H1 (cell line): Measurements from ENCODE around the gene MMD. TPM values are rescaled to one million over a fixed set of nuclear protein-coding genes. Genes with fewer than 3 reads are reported as not detected.

ENCODE experiments used
- CTCF ChIA-PET: fragments of 300-600 bp; sonication (Branson Sonifier 250); formaldehyde crosslinking; loops from one replicate; lab custom pipeline; 2021; ENCODE audit not compliant: partially characterized antibody; lab: Charles Lee
- POLR2A ChIA-PET: fragments of 300-600 bp; sonication (Branson Sonifier 250); formaldehyde crosslinking; loops from one replicate; lab custom pipeline; 2021; ENCODE audit warnings: inconsistent platforms; ENCODE audit not compliant: partially characterized antibody; lab: Charles Lee
- DNase-seq, 2 experiments: peaks; one replicate each; pipeline versions ENCODE4 v3.0.0 to v3.0.0-alpha.2; 2010 to 2022; ENCODE audit warnings: low spot score in 2 of 2, low read depth in 1 of 2, mixed read lengths in 1 of 2
- FAIRE-seq: peaks from 2 replicates; lab custom pipeline; 2011; peaks lifted over from hg19 to GRCh38; lab: Jason Lieb, UNC
- H2AFZ ChIP-seq: 2 replicates; pipeline ENCODE4 v1.8.1; 2012; ENCODE audit warnings: low read length, inconsistent platforms
- H2AK5ac ChIP-seq: 2 replicates; pipeline ENCODE4 v1.6.1; 2013; ENCODE audit warnings: low read depth, low read length
- H2BK120ac ChIP-seq: replicated peaks from 2 replicates; pipeline ENCODE3; 2013; ENCODE audit warnings: low read depth, low read length, inconsistent platforms
- H2BK12ac ChIP-seq: 2 replicates; pipeline ENCODE4 v1.6.1; 2013; ENCODE audit warnings: low read depth, low read length
- H2BK15ac ChIP-seq: 2 replicates; pipeline ENCODE4 v1.6.1; 2013; ENCODE audit warnings: low read length
- H2BK20ac ChIP-seq: 2 replicates; pipeline ENCODE4 v1.6.1; 2013; ENCODE audit warnings: low read length
- H2BK5ac ChIP-seq: 2 replicates; pipeline ENCODE4 v1.6.1; 2013; ENCODE audit warnings: low read depth, low read length
- H3K14ac ChIP-seq: 2 replicates; pipeline ENCODE4 v1.6.1; 2013; ENCODE audit warnings: inconsistent platforms; ENCODE audit not compliant: insufficient read length
- H3K18ac ChIP-seq: 2 replicates; pipeline ENCODE4 v1.6.1; 2013; ENCODE audit warnings: low read length; ENCODE audit errors: extremely low read depth
- H3K23ac ChIP-seq: 2 replicates; pipeline ENCODE4 v1.6.1; 2013; ENCODE audit warnings: inconsistent platforms; ENCODE audit not compliant: insufficient read length
- H3K23me2 ChIP-seq: 2 replicates; pipeline ENCODE4 v1.6.1; 2013; ENCODE audit warnings: low read depth, low read length
- H3K27ac ChIP-seq: 2 replicates; pipeline ENCODE4 v1.6.1; 2011; ENCODE audit warnings: low read depth, low read length, inconsistent platforms
- H3K27me3 ChIP-seq, 4 experiments: replicated peaks in 1 of 4; 1 replicate in 1 of 4; 2 replicates in 3 of 4; pipeline versions ENCODE4 v1.6.1 to v1.8.1; 2011 to 2013; ENCODE audit warnings: low read length in 3 of 4, mild to moderate bottlenecking in 3 of 4, inconsistent platforms in 2 of 4, mixed read lengths in 2 of 4, moderate library complexity in 1 of 4; ENCODE audit not compliant: control insufficient read depth in 3 of 4, insufficient read depth in 3 of 4; ENCODE audit errors: extremely low read depth in 1 of 4
- H3K36me3 ChIP-seq, 4 experiments: 2 replicates each; pipeline versions ENCODE4 v1.6.1 to v1.8.1; 2011 to 2013; ENCODE audit warnings: mild to moderate bottlenecking in 4 of 4, low read length in 3 of 4, moderate library complexity in 2 of 4, control low read depth in 1 of 4, inconsistent platforms in 1 of 4; ENCODE audit not compliant: insufficient read depth in 4 of 4, control insufficient read depth in 2 of 4
- H3K4ac ChIP-seq: replicated peaks from 2 replicates; pipeline ENCODE3; 2013; ENCODE audit warnings: low read length, low read depth, mixed read lengths, inconsistent platforms; ENCODE audit not compliant: insufficient read length
- H3K4me1 ChIP-seq, 4 experiments: replicated peaks in 1 of 4; 1 replicate in 1 of 4; 2 replicates in 3 of 4; pipeline versions ENCODE4 v1.6.1 to v1.8.1; 2011 to 2013; ENCODE audit warnings: low read length in 3 of 4, inconsistent platforms in 2 of 4, mixed read lengths in 1 of 4; ENCODE audit not compliant: insufficient read depth in 4 of 4, control insufficient read depth in 3 of 4
- H3K4me2 ChIP-seq, 2 experiments: 2 replicates each; pipeline versions ENCODE4 v1.6.1 to v1.8.1; 2011 to 2013; ENCODE audit warnings: low read depth in 2 of 2, low read length in 2 of 2, control low read depth in 1 of 2, inconsistent platforms in 1 of 2, mild to moderate bottlenecking in 1 of 2; ENCODE audit not compliant: insufficient read depth in 1 of 2
- H3K4me3 ChIP-seq, 4 experiments: fragments of 200-600, 300-600 bp in 1 of 4; sonication (generic), shearing (Covaris generic), sonication (Bioruptor Twin) in 1 of 4; 2 replicates each; pipeline versions ENCODE4 v1.5.1 to v1.8.1; 2011 to 2016; ENCODE audit warnings: low read length in 4 of 4, low read depth in 3 of 4, control low read depth in 2 of 4, inconsistent platforms in 2 of 4, mild to moderate bottlenecking in 2 of 4, mixed read lengths in 1 of 4, moderate library complexity in 1 of 4; ENCODE audit not compliant: insufficient read depth in 2 of 4; ENCODE audit errors: extremely low read depth in 1 of 4
- H3K56ac ChIP-seq: replicated peaks from 2 replicates; pipeline ENCODE3; 2013; ENCODE audit warnings: low read depth, mild to moderate bottlenecking, mixed read lengths, low read length, inconsistent platforms; ENCODE audit not compliant: insufficient read length
- H3K79me1 ChIP-seq: 2 replicates; pipeline ENCODE4 v1.6.1; 2013; ENCODE audit warnings: low read depth, low read length, control low read depth
- H3K79me2 ChIP-seq, 2 experiments: 2 replicates each; pipeline versions ENCODE4 v1.6.1 to v1.8.1; 2012 to 2013; ENCODE audit warnings: low read length in 2 of 2, mild to moderate bottlenecking in 2 of 2, inconsistent platforms in 1 of 2; ENCODE audit not compliant: insufficient read depth in 2 of 2, control insufficient read depth in 1 of 2
- H3K9ac ChIP-seq, 4 experiments: replicated peaks in 1 of 4; 1 replicate in 1 of 4; 2 replicates in 3 of 4; pipeline versions ENCODE4 v1.6.1 to v1.8.1; 2011 to 2013; ENCODE audit warnings: low read depth in 3 of 4, low read length in 3 of 4, control low read depth in 2 of 4, mild to moderate bottlenecking in 2 of 4, moderate library complexity in 2 of 4, inconsistent platforms in 1 of 4; ENCODE audit errors: extremely low read depth in 1 of 4
- H3K9me3 ChIP-seq, 2 experiments: 2 replicates each; pipeline versions ENCODE4 v1.6.1 to v1.8.1; 2012 to 2013; ENCODE audit warnings: mild to moderate bottlenecking in 2 of 2, moderate library complexity in 2 of 2, control low read depth in 1 of 2, inconsistent platforms in 1 of 2, low read depth in 1 of 2, low read length in 1 of 2, mixed read lengths in 1 of 2; ENCODE audit not compliant: insufficient read depth in 2 of 2
- H4K20me1 ChIP-seq, 2 experiments: replicated peaks in 1 of 2; 2 replicates each; pipeline versions ENCODE3 to v1.8.1; 2011 to 2013; ENCODE audit warnings: inconsistent platforms in 2 of 2, low read length in 2 of 2, mild to moderate bottlenecking in 1 of 2; ENCODE audit not compliant: insufficient read depth in 2 of 2, control insufficient read depth in 1 of 2
- H4K5ac ChIP-seq: 2 replicates; pipeline ENCODE4 v1.6.1; 2013; ENCODE audit warnings: low read length, low read depth, mixed read lengths, inconsistent platforms; ENCODE audit not compliant: insufficient read length
- H4K8ac ChIP-seq: 2 replicates; pipeline ENCODE4 v1.8.0; 2013; ENCODE audit warnings: mild to moderate bottlenecking, moderate library complexity, low read length, inconsistent platforms; ENCODE audit not compliant: insufficient read depth; ENCODE audit errors: extremely low read depth
- H4K91ac ChIP-seq: replicated peaks from 2 replicates; pipeline ENCODE3; 2013; ENCODE audit warnings: low read length, mixed read lengths, inconsistent platforms; ENCODE audit not compliant: insufficient read length
- POU5F1 ChIP-seq: IDR thresholded peaks from 2 replicates; pipeline ENCODE4 v1.6.1; 2011; ENCODE audit warnings: low read depth, mild to moderate bottlenecking, low read length, moderate library complexity
- SRF ChIP-seq: IDR thresholded peaks from 2 replicates; pipeline ENCODE4 v1.6.1; 2011; ENCODE audit warnings: mild to moderate bottlenecking, low read depth, low read length, moderate library complexity
- WGBS, 2 experiments: shearing (Covaris generic) in 1 of 2; methylation state at CpG; one replicate each; pipeline versions ENCODE4 v1.1.6 to v1.1.7; 2013 to 2015; ENCODE audit warnings: low lambda C conversion rate in 2 of 2, mixed read lengths in 2 of 2, inconsistent platforms in 1 of 2, low coverage in 1 of 2, missing lambda C conversion rate in 1 of 2; ENCODE audit not compliant: insufficient replicate concordance in 2 of 2, insufficient coverage in 1 of 2, insufficient read length in 1 of 2; ENCODE audit errors: extremely low coverage in 1 of 2, missing lambda C conversion rate in 1 of 2; 5-methylcytosine and 5-hydroxymethylcytosine counted together
- polyA plus RNA-seq, 7 experiments: library from polyadenylated mRNA; depleted of rRNA in 3 of 7; stranded (reverse) in 5 of 7; unstranded in 2 of 7; fragments of >200 nt in 5 of 7; fragments of 200-250 nt in 2 of 7; gene quantifications; 1 replicate in 5 of 7; 2 replicates in 1 of 7; 4 replicates in 1 of 7; pipeline versions ENCODE4 v1.2.1 to v1.2.3, GENCODE V29; 2011 to 2013; ENCODE audit warnings: missing spikeins in 2 of 7, mixed read lengths in 2 of 7
- total RNA-seq: library from RNA; stranded (reverse); fragmentation: NEBNext Ultra II Directional; extraction: Animal tissue kit (Norgen Biotek cat#: 25700); gene quantifications from 2 replicates; pipeline ENCODE4 v1.2.1, GENCODE V29; 2021

The MMD gene
- total and polyA plus RNA-seq, 2 of the 8 experiments (the other 6 are each of a cell fraction or from before 2014, with no cell fraction given): 28.2 to 37.8 TPM

DNA sequence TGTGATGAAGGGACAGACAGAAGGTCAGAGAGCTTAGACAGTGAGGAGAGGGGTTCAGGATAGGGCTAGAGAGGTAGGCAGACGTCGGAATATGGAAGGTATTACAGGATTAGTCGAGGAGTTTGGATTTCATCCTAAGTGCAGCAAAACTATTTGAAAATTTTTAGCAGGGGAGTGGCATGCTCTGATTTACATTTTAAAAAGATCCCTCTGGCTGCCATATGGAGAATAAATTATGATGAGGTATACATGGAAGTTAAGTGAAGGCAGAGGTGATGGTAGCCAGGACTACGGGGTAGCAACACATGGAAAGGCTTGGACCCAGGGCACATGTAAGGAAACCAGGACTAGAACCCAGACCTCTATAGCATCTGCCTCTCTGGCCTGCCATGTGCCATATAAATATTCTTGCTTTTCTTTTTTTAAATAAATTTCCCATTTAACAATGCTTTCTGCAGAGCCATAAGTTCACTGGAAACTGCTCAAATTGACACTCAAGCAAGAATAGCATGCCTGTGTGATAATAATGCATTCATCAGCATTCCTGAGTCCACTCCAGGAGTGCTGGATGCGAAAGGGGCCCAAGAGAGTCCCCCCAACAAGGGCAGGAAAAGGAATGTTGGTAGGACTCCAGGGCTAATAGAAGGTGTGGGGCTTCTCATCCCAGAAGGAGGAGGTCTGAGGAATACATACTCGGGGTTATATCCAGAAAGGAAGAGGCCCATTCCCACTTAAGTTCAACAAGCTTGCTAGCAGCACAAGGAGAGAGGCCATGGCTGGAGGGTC is 78.6 kb downstream of the MMD start:
- no peaks in the 10 kb centered on the region for H3K79me2 ChIP-seq
- no peaks in the 10 kb centered on the region for H3K4me1 ChIP-seq
- H3K23ac ChIP-seq: no peak overlapping the region
- 91% methylated on average over 6 of the region's 6 CpGs; no CpG with 5 or more reads in 1 of the 2 experiments for WGBS, 2 experiments
- no peak overlapping the region; the same call in 1 of the 2 replicates for H2AFZ ChIP-seq
- H2BK120ac ChIP-seq: no peak overlapping the region
- peaks cover 2 to 3% of the 10 kb centered on the region in 2 experiments; a peak in 1 of 4 replicates for H3K9me3 ChIP-seq
- H3K4me2 ChIP-seq: no peak overlapping the region
- no peak overlapping the region for H2BK15ac ChIP-seq
- POLR2A ChIA-PET: no interaction called here
- H3K79me1 ChIP-seq: no peaks in the 10 kb centered on the region
- no peak for TF ChIP-seq POU5F1
- no peak for TF ChIP-seq SRF
- TF ChIP-seq, all 59 proteins: peak for 0
- Histone ChIP-seq H3K23me2 (no peaks in the 10 kb centered on the region), H2BK12ac (no peak overlapping the region), H2BK5ac (no peak overlapping the region), H4K8ac (no peak overlapping the region), H3K27me3 (no peaks in the 10 kb centered on the region), H2AK5ac (no peak overlapping the region), H3K27ac (no peak overlapping the region), H4K20me1 (no peaks in the 10 kb centered on the region), H3K14ac (no peak overlapping the region), H3K36me3 (no peaks in the 10 kb centered on the region), H3K56ac (no peak overlapping the region), H2BK20ac (no peak overlapping the region), H3K4ac (no peak overlapping the region), H4K5ac (no peak overlapping the region), H3K4me3 (no peak overlapping the region), H3K18ac (no peak overlapping the region), H4K91ac (no peak overlapping the region), H3K9ac (no peak overlapping the region)
- CTCF ChIA-PET: interaction anchor here (0.7 to 0.9 kb wide), 2 partner anchors 8 to 20 kb away, joined by 3 read pairs; no protein-coding TSS in a partner anchor
- DNase-seq: no peak
- FAIRE-seq: no peak

Other genes starting within 250 kb of the MMD start
- gene HLF, start 156.9 kb downstream of the MMD start, total RNA-seq: 0.38 and 0.60 TPM in 2 replicates
- gene HLF, start 156.9 kb downstream of the MMD start, polyA plus RNA-seq (2011; rRNA removed): 0.36 and 0.39 TPM in 2 replicates
- not detected in 2 replicates for gene SMIM36, start 89.6 kb upstream of the MMD start, total RNA-seq
- gene SMIM36, start 89.6 kb upstream of the MMD start, polyA plus RNA-seq (2011; rRNA removed): not detected in 2 replicates